Measurements from ENCODE around the gene GAS2L2. TPM values are rescaled to one million over a fixed set of nuclear protein-coding genes. Genes with fewer than 3 reads are reported as not detected.

GAS2L2 gene
- polyA plus RNA-seq, 1 donor, result 0.08 TPM

DNA sequence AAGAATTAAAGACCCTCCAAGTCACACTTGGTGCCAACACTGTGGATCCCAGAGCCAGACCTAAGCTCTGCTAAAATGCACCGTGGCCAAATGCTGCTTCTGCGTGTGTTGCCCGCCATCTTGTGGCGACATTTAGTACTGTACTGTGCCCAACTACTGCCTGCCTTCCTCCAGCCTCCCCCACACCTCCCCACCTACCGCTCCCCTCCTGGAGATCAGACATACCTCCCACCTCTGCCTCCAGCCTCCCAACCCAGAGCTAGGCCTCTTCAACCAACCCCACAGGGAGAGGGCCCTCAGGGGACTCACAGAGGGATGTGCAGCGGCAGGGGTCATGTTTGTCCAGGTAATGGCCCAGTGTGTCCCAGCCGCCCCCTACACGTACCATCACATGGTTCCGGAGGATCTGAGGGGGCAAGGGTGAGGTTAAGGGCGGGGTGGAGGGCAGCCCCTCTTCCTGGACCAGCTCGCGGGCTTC is 5.5 kb downstream of the GAS2L2 start:
- peak; percentile 68 for DNase-seq

DNA sequence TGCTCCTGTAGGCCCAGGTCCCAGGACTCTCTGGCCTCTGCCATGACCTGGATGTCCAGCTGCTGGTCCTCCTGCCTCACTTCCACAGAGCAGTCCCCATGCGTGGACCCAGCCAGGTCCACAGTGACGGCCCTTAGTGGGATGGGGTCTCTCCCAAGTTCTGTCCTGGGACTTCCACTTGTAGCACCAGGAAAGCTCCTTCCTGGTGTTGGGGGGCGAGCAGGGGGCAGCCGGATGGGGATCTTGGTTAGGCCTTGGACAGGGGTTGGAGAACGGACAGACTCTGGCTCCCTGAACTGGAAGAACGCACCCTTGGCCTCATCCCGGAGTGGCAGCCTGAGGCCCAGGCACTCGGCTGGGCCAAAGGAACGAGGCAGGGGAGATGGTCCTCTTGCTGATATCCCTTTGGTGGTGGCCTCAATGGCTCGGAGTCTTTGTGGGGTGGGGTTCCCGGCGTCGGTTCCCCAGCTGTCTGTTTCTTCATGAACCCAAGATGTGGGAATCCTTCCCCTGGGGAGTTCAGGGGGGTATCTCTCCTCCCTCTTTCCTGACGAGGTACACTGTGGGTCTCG is 7.2 kb downstream of the GAS2L2 start:
- no peak for DNase-seq

DNA sequence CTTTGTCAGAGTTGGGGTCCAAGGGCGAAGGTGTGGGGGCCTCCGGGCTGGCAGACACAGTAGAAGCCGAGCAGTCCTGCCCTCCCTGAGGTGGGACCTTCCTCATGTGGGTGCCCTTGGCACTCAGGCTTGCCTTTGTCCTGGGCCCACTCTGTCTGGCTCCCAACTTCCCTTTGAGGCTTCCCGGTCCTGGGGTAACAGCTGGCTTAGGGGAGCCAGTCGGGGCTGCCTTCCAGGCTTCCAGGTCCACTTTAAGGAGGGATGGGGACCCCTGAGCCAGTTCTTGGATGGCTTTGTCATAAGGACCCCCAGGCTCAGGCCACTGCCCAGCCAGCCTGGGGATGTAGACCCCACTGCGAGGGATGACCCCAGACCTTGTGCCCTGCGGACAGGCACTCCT is 7.8 kb downstream of the GAS2L2 start:
- DNase-seq, result no peak

DNA sequence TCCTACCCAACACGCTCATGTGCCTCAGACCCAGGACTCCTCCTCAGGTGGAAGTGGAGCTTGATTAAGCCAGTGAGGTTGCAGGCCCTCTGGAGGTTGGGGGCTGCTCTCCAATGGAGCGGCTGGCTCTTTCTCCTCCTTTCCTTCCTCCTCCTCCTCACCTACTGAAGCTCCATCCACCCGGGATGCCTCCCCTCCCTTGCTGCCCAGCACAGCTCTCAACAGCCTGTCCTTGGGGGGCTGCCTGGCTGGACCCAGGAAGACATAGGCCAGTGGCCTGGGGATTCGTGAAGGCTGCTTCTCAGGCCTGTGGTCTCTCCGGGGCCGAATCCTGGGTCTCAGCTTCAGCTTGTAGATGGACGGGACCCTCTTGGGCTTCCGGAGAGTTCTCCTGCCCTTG is 8.2 kb downstream of the GAS2L2 start:
- no peak for DNase-seq

DNA sequence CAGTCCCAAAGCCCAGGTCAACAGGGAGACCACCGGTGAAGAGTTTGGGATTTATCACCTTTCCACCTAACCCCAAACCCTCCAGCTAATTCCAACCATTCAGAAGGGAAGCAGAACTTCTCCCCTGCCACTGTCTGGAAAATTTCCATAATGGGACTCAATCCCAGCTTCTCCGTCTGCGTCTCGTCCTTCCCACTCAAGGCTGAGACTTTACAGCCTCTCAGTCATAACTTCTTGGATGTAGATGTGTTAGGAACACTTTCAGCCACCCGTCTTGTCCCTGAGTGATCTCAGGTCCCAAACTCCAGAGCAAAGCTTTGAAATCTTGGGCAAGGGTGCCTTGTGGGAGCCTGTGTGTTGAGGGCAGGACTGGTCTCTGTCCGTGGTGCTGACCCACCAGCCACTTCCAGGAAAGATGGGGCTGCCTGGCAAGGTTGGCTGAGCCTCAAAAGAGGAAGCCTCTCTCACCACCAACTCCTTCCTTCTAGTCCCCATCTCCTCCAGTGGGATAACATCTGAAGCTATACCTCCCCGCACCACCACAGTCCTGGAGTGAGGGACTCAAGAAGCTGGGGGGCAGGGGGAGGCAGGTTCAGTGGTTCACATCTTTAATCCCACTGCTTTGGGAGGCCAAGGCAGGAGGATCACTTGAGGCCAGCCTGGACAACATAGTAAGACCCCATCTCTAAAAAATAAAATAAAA is 9.3 kb downstream of the GAS2L2 start:
- no peak for DNase-seq

DNA sequence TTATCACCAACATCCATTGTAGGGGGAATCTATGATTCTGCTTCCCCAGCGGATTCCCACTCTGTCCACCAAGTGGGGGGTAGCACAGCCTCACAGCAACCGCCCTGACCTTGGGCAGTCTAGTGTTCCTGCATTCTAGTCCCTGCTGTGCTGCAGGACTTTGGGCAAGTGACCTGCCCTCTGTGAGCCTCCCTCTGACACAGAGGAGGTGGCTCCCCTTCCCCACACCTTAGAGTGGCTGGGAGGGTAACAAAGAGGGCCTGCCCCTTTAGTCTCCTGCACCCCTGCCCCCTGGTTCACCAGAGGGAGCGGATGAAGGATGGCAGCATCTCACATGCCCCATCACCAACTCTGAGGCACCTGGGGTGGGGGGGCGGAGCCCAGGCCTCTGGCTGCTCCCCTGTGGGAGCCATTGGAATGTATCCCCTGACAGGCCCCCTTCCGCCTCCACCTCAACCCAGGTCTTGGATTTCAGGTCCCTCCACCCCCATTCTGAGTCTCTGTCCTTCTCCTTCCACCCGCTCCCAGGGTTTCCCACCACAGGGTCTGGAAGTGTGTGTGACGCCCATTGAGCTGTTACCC is 10.1 kb downstream of the GAS2L2 start:
- DNase-seq, result no peak

DNA sequence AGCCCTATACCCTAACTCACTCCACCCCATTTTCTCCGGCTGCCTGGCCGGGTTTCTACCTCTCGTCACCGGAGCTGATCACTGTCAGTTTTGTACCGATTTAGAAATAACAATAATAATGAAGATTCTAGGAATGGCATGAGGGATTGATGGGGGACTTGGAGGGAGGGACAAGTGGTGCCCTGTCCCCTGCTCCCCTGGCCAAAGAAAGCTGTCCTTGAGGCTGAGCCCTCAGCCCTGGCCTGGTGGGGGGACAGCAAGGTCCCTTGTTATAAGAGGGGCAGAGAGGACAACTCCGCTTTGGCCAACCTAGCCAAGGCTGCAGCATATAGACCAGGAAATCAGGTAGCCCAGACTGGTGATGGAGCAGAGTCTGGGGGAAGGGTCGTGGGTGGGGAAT is 10.5 kb downstream of the GAS2L2 start:
- no peak for DNase-seq

DNA sequence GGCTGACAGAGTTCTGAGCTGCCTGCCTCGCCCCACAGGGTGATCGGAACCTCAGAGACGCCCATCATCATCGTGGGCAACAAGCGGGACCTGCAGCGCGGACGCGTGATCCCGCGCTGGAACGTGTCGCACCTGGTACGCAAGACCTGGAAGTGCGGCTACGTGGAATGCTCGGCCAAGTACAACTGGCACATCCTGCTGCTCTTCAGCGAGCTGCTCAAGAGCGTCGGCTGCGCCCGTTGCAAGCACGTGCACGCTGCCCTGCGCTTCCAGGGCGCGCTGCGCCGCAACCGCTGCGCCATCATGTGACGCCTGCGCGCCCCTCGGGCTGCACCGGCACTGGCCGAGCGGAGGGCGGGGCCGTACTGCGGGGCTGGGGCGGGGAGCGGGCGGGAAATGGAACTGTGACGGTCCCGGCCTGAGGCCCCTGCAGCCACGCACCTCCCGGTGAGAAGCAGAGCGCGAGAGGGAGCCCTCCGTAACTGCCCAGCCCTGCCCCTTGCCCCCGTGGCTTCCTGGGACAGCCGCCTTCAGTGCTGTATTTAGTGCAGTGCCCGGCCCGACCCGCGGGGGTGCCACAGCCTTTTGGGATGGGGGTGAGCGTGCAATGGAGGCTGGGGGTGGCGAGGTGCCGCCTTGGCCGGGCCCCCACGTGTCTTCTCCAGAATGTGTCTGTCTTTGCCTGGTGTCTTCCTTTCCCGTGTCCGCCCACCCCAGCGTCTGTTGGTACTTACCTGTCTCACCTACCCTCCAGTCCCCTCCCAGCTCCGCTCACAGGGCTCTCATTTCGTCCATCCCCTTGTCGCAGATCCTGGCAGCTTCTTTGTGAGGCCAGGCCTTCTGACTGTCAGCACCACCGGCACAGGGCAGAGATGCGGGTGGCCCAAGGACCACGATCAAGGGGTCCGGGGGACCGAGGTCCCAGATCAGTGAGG is 11.8 kb downstream of the GAS2L2 start:
- no peak for DNase-seq

DNA sequence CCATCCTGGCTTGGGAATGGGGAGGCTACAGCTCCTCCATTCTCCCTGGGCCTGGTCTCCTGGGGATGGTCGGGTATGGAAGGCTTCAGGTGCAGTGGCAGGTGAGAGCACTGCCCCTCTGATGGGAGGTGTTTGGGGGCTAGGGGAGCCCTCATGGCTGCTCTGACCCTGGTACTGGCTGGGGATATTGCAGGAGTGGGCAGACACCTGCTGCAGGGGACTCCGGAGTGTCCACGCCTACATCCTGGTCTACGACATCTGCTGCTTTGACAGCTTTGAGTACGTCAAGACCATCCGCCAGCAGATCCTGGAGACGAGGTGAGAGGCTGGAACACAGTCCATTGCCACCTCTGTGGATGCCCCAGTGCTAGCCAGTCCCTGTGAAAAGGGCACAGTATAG is 12.8 kb downstream of the GAS2L2 start:
- no peak for DNase-seq

DNA sequence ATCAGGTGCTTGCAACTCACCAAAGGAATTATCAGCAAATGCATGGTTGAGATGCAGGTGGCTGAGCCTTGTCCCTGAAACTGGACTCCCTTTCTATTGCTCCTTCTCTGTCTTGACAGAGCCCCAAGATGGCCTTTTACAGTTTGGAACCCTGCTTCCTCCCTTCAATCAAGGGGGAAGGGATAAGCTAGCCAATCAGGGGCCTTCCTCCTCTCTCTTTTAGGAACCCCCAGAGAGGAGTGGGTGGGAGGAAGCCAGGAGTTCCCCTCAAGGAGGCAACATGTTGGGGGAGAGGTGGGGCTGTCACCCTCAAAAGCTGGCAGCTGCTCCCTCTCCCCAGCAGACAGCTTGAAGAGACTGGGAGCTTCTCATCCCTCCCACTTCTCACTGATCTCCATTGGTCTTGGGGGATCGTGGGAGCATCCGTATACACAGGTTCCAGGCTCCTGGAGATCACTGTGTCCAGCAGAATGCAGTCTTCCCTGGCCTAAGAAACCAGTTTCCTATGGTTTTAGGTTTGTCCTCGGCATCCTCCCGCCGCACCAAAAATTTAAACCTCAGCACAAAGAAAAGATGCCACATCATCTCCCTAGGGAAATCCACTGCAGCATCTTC is 14.4 kb downstream of the GAS2L2 start:
- DNase-seq, result no peak

DNA sequence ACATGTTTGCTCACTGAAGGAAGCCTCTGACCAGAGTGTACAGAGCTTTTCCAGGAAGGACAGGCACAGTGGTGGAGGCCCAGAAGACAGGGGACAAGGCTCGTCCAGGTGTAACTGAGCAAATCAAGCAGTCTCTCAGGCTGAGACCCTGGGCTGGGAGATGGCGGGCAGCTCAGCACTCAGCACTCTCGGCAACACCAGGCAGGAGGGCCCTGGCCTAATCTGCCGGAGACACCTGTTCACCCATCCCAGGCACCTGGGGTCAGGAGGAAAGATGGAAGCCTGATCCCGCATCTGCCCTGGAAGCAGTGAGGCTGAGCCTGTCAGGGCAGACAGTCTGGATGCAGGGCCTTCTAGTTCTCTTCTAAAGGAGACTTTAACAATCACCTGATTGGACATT is 16.8 kb downstream of the GAS2L2 start:
- DNase-seq, result no peak

DNA sequence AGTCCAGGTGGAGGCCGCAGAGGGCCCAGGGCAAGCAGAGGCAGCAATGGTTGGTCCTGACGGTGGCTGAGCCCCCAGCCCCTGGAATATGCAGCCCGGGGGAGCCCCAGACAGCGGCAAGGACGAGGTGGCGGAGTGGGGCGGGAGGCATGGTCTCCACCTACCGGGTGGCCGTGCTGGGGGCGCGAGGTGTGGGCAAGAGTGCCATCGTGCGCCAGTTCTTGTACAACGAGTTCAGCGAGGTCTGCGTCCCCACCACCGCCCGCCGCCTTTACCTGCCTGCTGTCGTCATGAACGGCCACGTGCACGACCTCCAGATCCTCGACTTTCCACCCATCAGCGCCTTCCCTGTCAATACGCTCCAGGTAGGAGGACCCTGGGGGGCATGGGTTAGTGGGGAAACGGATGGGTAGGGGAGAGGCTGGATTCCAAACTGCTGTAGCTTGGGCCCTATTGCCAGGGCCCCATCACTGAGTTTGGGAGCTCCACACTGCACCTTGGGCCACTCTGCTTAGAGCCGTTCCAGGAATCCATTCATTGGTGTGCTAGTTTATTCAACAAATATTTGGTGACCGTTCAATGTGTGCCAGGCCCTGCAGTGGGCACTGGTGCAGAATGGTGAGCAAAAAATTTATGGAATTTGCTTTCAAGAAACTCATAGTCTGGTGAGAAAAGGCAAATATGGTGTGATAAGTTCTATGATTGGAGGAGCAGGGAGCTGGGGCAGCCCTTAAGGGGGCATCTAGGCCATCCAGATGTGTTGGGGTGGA is 17.8 kb downstream of the GAS2L2 start:
- DNase-seq, result no peak

DNA sequence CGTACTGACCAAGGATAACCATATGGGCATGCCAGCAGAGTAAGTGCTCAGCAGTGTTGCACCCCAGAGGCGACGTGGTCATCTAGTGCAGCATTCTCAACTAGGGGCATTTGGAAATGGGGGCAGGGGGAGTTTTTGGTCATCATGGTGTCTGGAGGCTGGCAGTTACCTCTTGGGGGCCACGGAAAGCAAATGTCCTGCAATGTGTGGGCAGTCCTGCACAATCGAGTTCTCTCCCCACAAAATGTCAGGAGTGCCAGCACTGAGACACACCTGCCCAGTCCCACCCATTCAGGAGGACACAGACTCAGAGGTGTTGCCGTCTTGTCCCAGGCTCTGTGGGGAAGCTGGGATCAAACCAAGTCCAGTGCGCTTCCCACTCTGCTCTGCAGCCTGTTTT is 18.6 kb downstream of the GAS2L2 start:
- no peak for DNase-seq

DNA sequence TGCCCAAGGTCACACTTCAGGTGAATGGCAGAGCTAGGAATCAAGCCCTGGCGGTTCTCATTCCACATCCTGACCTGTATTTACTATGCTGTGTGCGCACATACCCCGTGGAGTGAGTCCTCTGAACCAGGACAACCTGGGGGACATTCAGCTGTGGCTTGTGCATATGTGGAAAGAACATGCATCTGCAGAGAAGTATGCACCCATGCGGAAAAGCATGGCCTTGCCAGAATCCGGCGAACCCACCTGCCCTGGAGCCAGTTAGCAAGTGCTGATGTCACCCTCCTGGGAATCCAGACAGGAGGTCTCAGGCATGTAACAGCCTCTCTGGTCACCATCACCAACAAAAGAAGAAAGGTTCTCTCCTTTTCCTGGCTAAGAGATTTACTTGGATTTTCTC is 19.7 kb downstream of the GAS2L2 start:
- DNase-seq, result no peak

DNA sequence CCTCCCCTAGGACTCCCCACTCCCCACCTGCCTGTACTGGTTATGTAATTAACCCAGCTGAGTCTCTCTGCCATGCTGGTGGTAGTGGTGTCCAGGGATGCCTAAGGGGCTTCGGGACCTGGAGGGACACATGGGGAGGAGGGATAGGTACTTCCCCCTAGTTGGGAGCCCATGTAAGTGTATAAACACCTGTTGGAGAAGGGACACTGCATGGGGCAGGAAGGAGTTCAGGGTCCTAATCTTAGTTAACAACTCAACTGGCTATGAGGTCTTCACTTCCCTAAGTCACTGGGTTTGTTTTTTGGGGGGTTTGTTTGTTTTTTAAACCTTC is 20.3 kb downstream of the GAS2L2 start:
- no peak for DNase-seq

DNA sequence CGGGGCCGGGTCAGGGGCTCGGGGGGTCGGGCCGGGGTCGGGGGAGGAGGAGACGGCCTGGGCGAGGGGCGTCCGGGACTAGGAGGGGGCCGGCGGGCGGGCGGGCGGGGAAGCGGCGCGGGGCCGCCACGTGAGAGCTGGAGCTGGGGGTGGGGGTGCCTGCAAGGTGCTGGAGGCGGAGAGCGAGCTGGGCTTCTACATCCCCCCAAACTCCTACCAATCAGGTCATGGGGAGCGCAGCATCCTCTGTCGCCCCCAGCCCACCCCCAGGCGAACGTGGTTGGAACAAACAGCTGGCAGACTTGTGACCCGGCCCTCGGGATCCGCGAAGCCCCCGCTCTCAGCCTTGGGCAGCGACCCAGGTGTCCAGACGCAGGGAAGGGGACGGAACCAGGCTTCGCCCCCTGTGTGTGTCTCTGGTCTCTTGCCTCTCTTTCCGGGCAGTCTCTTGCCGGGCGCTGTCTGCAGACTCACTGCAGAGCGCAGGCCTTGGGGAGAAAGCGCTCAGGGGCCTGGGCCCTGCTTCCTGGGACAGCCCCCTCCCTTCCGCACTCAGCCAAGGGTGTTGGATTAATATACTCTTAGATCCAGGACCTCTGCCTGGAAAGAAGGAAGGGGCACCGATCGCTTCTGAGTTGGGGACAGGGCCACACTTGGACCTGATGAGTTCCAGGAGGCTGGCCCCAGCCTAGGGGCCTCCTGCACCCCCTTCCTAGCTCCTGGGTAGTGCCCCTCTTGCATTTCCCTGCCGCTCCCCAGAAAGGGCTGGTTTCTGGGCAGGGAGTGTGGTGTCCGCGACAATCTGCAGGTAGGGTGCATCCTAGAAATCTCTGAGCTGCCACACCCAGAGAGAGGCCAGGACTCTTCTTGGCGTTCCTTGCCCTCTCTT is 20.9 kb downstream of the GAS2L2 start:
- no peak for DNase-seq

DNA sequence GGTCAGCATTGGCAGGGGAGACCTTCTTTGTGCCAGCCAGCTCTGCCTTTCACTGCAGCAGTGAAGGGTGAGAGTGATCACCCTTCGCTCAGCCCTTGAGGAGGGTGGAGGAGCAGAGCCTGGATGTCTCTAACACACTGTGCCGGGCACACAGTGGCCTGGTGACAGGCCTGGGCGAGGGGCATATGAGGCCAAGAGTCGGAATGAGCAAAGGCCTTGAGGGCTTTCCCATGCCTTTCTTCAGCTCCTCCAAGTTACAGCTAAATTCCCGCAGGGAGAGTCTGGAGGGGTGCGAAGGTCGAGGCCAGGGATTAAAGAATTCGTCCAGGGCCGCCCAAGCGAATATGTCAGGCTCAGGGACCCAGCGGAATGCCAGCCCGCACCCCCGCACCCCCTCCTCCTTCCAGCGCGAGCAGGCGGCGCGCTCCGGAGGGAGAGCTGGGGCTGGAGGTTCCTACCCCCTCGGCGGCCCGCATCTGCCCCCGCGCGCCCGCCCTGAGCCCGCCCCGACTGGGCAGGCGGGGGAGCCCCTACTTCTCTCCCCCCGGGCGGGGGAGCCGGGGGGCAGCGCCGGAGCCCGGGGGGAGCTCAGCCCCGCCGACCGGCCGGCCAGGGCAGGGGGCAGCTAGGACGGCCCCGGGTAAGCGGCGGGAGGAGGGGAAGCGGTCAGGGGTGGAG is 21.7 kb downstream of the GAS2L2 start, which contains the start of gene RASL10B:
RASL10B (plus strand) TSS at position 401 of the 678 bp plus-strand sequence. CDS start 3,546 bp downstream, outside the sequence.
- DNase-seq, result peak; percentile 55

DNA sequence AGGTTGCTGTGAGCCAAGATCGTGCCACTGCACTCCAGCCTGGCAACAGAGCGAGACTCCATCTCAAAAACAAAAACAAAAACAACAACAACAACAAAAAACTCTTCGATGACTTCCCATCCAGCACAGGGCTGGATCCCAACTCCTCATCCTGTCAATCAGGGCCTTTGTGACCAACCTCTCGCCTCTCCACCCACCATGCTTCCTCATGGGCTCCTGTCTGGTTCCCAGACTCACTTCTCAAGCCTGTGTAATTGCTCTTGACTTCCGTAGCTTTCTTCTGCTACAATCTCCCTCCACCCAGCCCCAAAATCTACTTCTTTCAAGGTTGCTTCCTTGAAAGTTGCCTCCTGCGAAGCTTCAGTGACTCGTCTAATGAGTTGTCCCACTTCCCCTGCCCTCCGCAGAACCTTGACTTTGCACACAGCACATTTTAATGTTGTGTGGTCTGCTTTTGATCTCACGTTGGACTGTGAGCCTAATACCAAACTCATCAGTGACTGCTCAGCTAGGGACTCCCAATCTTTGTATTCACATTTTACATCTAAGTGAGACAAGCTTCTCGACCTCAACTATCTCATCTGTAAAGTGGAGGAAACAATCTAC is 22.5 kb downstream of the GAS2L2 start:
- DNase-seq, result no peak

DNA sequence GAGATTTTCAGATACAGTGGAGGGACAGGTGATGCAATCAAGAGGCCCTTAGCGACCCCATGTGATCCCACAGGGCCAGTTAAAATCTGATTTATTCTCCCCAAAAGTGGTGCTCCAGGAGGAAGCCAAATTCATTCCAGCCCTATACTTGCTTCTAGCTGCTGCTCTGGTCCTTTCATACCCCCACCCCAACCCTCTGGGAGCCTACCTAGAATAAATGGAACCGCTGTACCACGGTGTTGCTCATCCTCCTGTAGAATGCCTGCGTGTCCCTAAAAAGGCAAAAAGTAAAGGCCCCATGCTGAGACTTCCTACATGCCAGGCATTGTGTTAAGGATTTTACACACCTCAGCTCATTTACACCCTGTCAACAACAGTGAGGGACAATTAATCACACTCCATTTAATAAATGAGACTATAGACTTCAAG is 23.6 kb downstream of the GAS2L2 start:
- no peak for DNase-seq
